ENCODE measurements around the gene GRM6. TPM values are rescaled to one million over a fixed set of nuclear protein-coding genes. Genes with fewer than 3 reads are reported as not detected.

Gene GRM6
- total RNA-seq (not detected), polyA plus RNA-seq (ENCODE audit: insufficient read depth, low read depth, low replicate concordance) (not detected)
- long read RNA-seq, donor 1, result 0 reads
- long read RNA-seq, donor 2, result 0 reads
- long read RNA-seq, donor 3, result 0 reads
- long read RNA-seq, donor 4, result 0 reads
- long read RNA-seq, donor 5, result 0 reads
- long read RNA-seq, donor 6, result 0 reads
- long read RNA-seq, donor 7, result 0 reads
- long read RNA-seq, donor 8, result 0 reads
- long read RNA-seq, donor 9, result 0 reads
- long read RNA-seq, donor 10, partial matches to known transcripts, result 7 of 7 reads
- long read RNA-seq, donor 10, other reads (novel, unspliced or antisense), result 0 of 7 reads

DNA sequence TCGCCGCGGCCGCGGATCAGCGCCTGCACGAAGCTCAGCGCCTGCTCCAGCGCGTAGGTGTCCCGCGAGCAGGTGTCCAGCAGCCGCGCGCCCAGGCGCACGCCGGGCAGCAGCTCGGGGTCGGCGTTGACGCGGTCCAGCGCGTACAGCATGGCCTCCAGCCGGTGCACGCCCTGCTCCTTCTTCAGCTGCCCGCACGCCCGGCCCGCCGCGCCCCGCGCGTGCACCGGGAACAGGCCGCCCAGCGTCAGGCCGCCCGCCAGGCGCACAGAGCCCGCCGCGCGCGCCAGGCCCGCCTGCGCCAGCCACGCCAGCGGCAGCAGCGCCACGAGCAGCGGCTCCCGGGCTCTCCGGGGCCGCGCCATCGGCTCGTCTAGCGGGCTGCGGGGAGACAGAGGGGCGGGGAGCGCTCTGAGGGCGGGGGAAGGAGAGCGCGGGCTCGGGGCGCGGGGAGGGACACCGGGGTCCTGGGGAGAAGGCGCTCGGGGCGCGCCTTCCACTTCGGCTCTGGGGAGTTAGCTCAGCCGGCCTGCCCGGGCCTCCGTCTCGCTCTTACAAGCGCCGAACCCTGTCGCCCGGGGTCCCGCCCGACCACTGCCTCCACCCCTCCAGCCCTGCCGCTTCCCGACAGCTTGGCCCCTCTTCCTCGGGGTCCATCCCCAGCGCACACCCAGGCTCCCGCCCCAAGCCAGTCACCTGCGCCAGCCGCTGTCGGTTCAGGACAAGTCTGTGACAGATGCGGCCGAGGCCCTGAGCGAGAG, at the start of gene GRM6:
Gene GRM6, minus strand, starts transcription at position 741 of the 761 bp plus-strand sequence. Its CDS starts 376 bp downstream, at position 365.
- Histone ChIP-seq H3K4me1 (ENCODE audit: control insufficient read depth in 2 of 3, insufficient read depth in 2 of 3, low read depth in 1 of 3, low read length in 3 of 3) (no peaks in the 10 kb centered on the region), H3K27me3 (ENCODE audit: control insufficient read depth, insufficient read depth, low read length) (peaks cover 7% of the 10 kb centered on the region), H3K4me3 (ENCODE audit: low read length in 3 of 3) (no peak within 1 kb of the TSS), H3K9me3 (ENCODE audit: control insufficient read depth in 2 of 3, insufficient read depth in 1 of 3, low read length in 3 of 3) (peaks cover 0 to 5% (median 1%) of the 10 kb centered on the region in 3 donors), H3K36me3 (ENCODE audit: control insufficient read depth in 2 of 3, insufficient read depth in 3 of 3, low read length in 3 of 3) (no peaks in the 10 kb centered on the region), H3K27ac (ENCODE audit: low read depth in 2 of 2, low read length in 2 of 2) (no peak within 1 kb of the TSS), H3K9ac (ENCODE audit: low read length in 3 of 3) (no peak within 1 kb of the TSS)
- peak in 3 of 5 donors; percentile 39 to 60 (median 55) for DNase-seq
- TF ChIP-seq, protein P1, sequence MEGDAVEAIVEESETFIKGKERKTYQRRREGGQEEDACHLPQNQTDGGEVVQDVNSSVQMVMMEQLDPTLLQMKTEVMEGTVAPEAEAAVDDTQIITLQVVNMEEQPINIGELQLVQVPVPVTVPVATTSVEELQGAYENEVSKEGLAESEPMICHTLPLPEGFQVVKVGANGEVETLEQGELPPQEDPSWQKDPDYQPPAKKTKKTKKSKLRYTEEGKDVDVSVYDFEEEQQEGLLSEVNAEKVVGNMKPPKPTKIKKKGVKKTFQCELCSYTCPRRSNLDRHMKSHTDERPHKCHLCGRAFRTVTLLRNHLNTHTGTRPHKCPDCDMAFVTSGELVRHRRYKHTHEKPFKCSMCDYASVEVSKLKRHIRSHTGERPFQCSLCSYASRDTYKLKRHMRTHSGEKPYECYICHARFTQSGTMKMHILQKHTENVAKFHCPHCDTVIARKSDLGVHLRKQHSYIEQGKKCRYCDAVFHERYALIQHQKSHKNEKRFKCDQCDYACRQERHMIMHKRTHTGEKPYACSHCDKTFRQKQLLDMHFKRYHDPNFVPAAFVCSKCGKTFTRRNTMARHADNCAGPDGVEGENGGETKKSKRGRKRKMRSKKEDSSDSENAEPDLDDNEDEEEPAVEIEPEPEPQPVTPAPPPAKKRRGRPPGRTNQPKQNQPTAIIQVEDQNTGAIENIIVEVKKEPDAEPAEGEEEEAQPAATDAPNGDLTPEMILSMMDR (IDR thresholded peaks at IDR 0.05; ENCODE audit: borderline replicate concordance, extremely low read depth, insufficient read depth), result no peak
- no peak for FAIRE-seq
- intact Hi-C loops (cut with DNase I), result no loop called here

DNA sequence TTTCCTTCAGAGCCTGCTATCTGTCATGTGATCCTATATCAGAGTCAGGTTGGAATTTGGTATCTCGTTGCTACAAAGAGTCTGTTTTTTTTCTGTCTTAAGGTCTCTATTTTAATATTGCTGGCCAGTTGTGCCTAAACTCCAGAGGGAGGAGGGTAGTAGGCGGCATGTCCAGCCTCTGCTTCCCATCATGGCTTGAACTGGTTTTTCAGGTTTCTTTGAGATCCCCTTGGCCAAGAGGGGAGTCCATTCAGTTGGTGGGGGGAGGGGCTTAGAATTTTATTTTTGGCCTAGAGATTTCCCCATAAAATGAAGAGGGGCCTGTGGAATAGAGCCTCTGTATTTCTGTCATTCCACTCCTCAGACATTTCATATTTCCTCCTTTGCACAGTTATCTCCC, 49.6 kb upstream of the GRM6 start:
- no peaks in the 10 kb centered on the region for H3K4me1 ChIP-seq (ENCODE audit: control insufficient read depth in 2 of 3, insufficient read depth in 2 of 3, low read depth in 1 of 3, low read length in 3 of 3)
- TF ChIP-seq, protein P1 (IDR thresholded peaks at IDR 0.05; ENCODE audit: borderline replicate concordance, extremely low read depth, insufficient read depth), result no peak
- H3K4me3 ChIP-seq (ENCODE audit: low read length in 3 of 3), result no peak overlapping the region
- no peak overlapping the region for H3K9ac ChIP-seq (ENCODE audit: low read length in 3 of 3)
- intact Hi-C loops (cut with DNase I), result no loop called here
- no peaks in the 10 kb centered on the region for H3K36me3 ChIP-seq (ENCODE audit: control insufficient read depth in 2 of 3, insufficient read depth in 3 of 3, low read length in 3 of 3)
- no peaks in the 10 kb centered on the region for H3K27me3 ChIP-seq (ENCODE audit: control insufficient read depth, insufficient read depth, low read length)
- DNase-seq (no peak), FAIRE-seq (no peak)
- H3K27ac ChIP-seq (ENCODE audit: low read depth in 2 of 2, low read length in 2 of 2), result no peak overlapping the region
- H3K9me3 ChIP-seq (ENCODE audit: control insufficient read depth in 2 of 3, insufficient read depth in 1 of 3, low read length in 3 of 3), result peaks cover 0 to 32% (median 7%) of the 10 kb centered on the region in 3 donors

DNA sequence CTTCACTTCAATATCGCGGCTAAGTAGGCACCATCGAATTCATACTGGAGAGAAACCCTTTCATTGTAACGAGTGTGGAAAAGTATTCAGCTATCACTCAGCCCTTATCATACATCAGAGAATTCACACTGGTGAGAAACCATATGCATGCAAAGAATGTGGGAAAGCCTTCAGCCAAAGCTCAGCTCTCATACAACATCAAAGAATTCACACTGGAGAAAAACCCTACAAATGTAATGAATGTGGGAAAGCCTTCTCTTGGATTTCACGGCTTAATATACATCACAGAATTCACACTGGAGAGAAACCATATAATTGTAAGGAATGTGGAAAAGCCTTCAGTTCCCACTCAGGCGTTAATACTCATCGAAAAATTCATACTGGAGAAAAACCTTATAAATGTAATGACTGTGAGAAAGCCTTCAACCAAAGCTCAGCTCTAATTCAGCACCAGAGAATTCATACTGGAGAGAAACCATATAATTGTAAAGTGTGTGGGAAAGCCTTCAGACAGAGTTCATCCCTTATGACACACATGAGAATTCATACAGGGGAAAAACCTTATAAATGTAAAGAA, 38.0 kb upstream of the GRM6 start:
- Histone ChIP-seq H3K4me1 (ENCODE audit: control insufficient read depth in 2 of 3, insufficient read depth in 2 of 3, low read depth in 1 of 3, low read length in 3 of 3) (no peaks in the 10 kb centered on the region), H3K9ac (ENCODE audit: low read length in 3 of 3) (no peak overlapping the region), H3K9me3 (ENCODE audit: control insufficient read depth in 2 of 3, insufficient read depth in 1 of 3, low read length in 3 of 3) (peaks cover 13 to 93% (median 59%) of the 10 kb centered on the region in 3 donors), H3K4me3 (ENCODE audit: low read length in 3 of 3) (peak overlapping the region in 2 of 3 donors; percentile 7 to 22), H3K36me3 (ENCODE audit: control insufficient read depth in 2 of 3, insufficient read depth in 3 of 3, low read length in 3 of 3) (peaks cover 25 to 50% (median 40%) of the 10 kb centered on the region in 3 donors), H3K27me3 (ENCODE audit: control insufficient read depth, insufficient read depth, low read length) (no peaks in the 10 kb centered on the region), H3K27ac (ENCODE audit: low read depth in 2 of 2, low read length in 2 of 2) (no peak overlapping the region)
- no peak for DNase-seq
- TF ChIP-seq, protein P1 (IDR thresholded peaks at IDR 0.05; ENCODE audit: borderline replicate concordance, extremely low read depth, insufficient read depth), result no peak
- FAIRE-seq, result no peak
- intact Hi-C loops (cut with DNase I), result no loop called here

All from kidney (tissue), 22 donors.